Natural killer cell (primary cell): Measurements from ENCODE around the gene PTPN14. TPM values are rescaled to one million over a fixed set of nuclear protein-coding genes. Genes with fewer than 3 reads are reported as not detected.

Source experiments
- ATAC-seq, 3 donors: fragments of 150-1000 bp in 2 of 3; fragments of 200-7000 bp in 1 of 3; cut with Tn5 transposase; 1 replicate in 1 of 3; 2 replicates in 2 of 3; pipeline ENCODE4 v1.10.0; 2021; ENCODE audit warnings: mild to moderate bottlenecking in 2 of 3, moderate library complexity in 2 of 3
- DNase-seq, 2 donors: peaks; one replicate each; pipeline versions ENCODE4 v3.0.0 to v3.0.0-alpha.2; 2013 to 2021; ENCODE audit warnings: mixed read lengths in 1 of 2
- H3K27ac ChIP-seq: one replicate; pipeline ENCODE4 v1.5.1; 2013; ENCODE audit warnings: mild to moderate bottlenecking, low read length
- H3K27me3 ChIP-seq: one replicate; pipeline ENCODE4 v1.6.1; 2013; ENCODE audit warnings: low read length; ENCODE audit not compliant: control insufficient read depth, insufficient read depth
- H3K36me3 ChIP-seq: one replicate; pipeline ENCODE4 v1.6.1; 2013; ENCODE audit warnings: low read length; ENCODE audit not compliant: control insufficient read depth, insufficient read depth
- H3K4me1 ChIP-seq: one replicate; pipeline ENCODE4 v1.6.1; 2013; ENCODE audit warnings: low read length; ENCODE audit not compliant: control insufficient read depth, insufficient read depth
- H3K4me3 ChIP-seq: one replicate; pipeline ENCODE4 v1.5.1; 2013; ENCODE audit warnings: low read length
- H3K9me3 ChIP-seq: one replicate; pipeline ENCODE4 v1.6.1; 2013; ENCODE audit warnings: low read length; ENCODE audit not compliant: control insufficient read depth, insufficient read depth
- H3K27ac Mint-ChIP-seq, 2 donors: one replicate each; pipeline ENCODE4 v1.8.0; 2022; ENCODE audit warnings: mild to moderate bottlenecking in 2 of 2, mixed read lengths in 2 of 2, moderate library complexity in 1 of 2
- H3K27me3 Mint-ChIP-seq, 2 donors: one replicate each; pipeline ENCODE4 v1.8.0; 2022; ENCODE audit warnings: low read depth in 2 of 2, mixed read lengths in 2 of 2
- H3K36me3 Mint-ChIP-seq: one replicate; pipeline ENCODE4 v1.8.0; 2022; ENCODE audit warnings: mixed read lengths
- H3K4me1 Mint-ChIP-seq, 2 donors: one replicate each; pipeline ENCODE4 v1.8.0; 2022; ENCODE audit warnings: mixed read lengths in 2 of 2
- H3K4me3 Mint-ChIP-seq: one replicate; pipeline ENCODE4 v1.8.0; 2022; ENCODE audit warnings: mild to moderate bottlenecking, moderate library complexity, mixed read lengths
- H3K9me3 Mint-ChIP-seq, 2 donors: one replicate each; pipeline ENCODE4 v1.8.0; 2022; ENCODE audit warnings: mixed read lengths in 2 of 2
- WGBS: methylation state at CpG from one replicate; pipeline ENCODE4 v1.1.7; 2013; ENCODE audit warnings: missing lambda C conversion rate; ENCODE audit not compliant: insufficient coverage; 5-methylcytosine and 5-hydroxymethylcytosine counted together
- intact Hi-C: fragments of 100-400 bp; cut with micrococcal nuclease; formaldehyde crosslinking; loops from one replicate; pipeline ENCODE4 v1.14.2; 2022
- total RNA-seq, 4 donors: library from RNA; stranded (reverse); fragments of 120-200 nt in 1 of 4; gene quantifications; one replicate each; pipeline versions ENCODE4 v1.2.3 to v1.2.4, GENCODE V29; 2013 to 2022
- TF ChIP-seq, protein P1 (sequence below): fragments of 200-600 bp; IDR thresholded peaks from one replicate; pipeline ENCODE4 v1.8.0; 2022; ENCODE audit warnings: antibody characterized with exemption

PTPN14 gene
- total RNA-seq, 3 donors from 2014 or later (not counting 1 experiment from before 2014, with no cell fraction given) = 0.02 TPM; not detected in 2

DNA sequence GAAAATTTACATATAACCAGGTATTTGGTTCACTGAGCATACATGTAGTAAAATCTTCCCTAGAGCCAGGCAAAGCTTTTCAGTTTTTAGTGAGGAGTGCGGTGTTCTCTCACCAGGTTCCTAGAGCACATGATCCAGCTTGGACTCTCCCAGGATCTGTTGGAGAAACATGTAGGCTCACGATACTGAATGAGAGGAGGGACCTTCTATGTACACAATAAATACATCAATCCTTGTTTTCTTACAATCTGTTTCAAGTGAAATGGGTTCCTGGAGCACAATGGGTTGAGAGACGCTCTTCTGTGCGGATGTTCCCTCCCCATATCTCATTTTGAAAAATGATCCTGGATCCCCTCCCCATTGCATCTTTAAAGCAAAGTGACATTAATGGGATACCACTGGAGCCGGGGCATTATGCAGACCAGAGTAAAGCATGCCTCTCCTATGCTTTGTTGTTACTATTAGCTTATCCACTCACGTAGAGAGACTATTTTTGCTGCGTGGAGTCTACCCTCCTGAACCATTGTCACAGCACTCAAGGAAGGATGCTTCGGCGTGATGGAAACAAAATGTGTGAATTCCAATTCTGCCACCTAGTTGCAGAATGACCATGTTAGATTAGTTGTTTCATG lies 251.1 kb downstream of the PTPN14 start:
- intact Hi-C loops = no loop called here
- H3K27ac Mint-ChIP-seq = no peak overlapping the region
- DNase-seq (no peak), ATAC-seq (no peak)
- no peaks in the 10 kb centered on the region for H3K36me3 Mint-ChIP-seq
- H3K27ac ChIP-seq = no peak overlapping the region
- TF ChIP-seq, protein P1, sequence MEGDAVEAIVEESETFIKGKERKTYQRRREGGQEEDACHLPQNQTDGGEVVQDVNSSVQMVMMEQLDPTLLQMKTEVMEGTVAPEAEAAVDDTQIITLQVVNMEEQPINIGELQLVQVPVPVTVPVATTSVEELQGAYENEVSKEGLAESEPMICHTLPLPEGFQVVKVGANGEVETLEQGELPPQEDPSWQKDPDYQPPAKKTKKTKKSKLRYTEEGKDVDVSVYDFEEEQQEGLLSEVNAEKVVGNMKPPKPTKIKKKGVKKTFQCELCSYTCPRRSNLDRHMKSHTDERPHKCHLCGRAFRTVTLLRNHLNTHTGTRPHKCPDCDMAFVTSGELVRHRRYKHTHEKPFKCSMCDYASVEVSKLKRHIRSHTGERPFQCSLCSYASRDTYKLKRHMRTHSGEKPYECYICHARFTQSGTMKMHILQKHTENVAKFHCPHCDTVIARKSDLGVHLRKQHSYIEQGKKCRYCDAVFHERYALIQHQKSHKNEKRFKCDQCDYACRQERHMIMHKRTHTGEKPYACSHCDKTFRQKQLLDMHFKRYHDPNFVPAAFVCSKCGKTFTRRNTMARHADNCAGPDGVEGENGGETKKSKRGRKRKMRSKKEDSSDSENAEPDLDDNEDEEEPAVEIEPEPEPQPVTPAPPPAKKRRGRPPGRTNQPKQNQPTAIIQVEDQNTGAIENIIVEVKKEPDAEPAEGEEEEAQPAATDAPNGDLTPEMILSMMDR = no peak
- H3K4me1 ChIP-seq = no peaks in the 10 kb centered on the region
- H3K36me3 ChIP-seq = no peaks in the 10 kb centered on the region
- H3K27me3 ChIP-seq = no peaks in the 10 kb centered on the region
- H3K27me3 Mint-ChIP-seq = no peaks in the 10 kb centered on the region
- no peaks in the 10 kb centered on the region for H3K9me3 Mint-ChIP-seq
- H3K9me3 ChIP-seq = no peaks in the 10 kb centered on the region
- WGBS = 96% methylated on average over 9 of the region's 9 CpGs
- H3K4me1 Mint-ChIP-seq = peaks cover 16 to 28% of the 10 kb centered on the region in 2 donors
- no peak overlapping the region for H3K4me3 Mint-ChIP-seq
- no peak overlapping the region for H3K4me3 ChIP-seq

Other genes starting within 250 kb of the PTPN14 start
- 1 to 10 TPM; 3.8 to 6.6 (median 4.0) TPM for gene CENPF, start 51.6 kb upstream of the PTPN14 start, total RNA-seq